ENCODE data around the gene SCAF1.

SCAF1 gene

GRCh38 chr19:49704888-49705642 is 63.1 kb downstream of the SCAF1 start:
- TF ChIP-seq SUZ12 (IDR thresholded peaks at IDR 0.05; ENCODE audit: extremely low read depth, insufficient read depth, insufficient read length) (no peak), ZNF274 (IDR thresholded peaks at IDR 0.05; ENCODE audit: low read depth, low read length) (no peak), YY1 (IDR thresholded peaks at IDR 0.05; ENCODE audit: insufficient read depth, insufficient read length) (no peak)
- Histone ChIP-seq H3K4me1 (ENCODE audit: insufficient read depth, insufficient read length) (peaks cover 3% of the 10 kb centered on the region), H3K36me3 (ENCODE audit: insufficient read depth, insufficient read length, low read length) (no peaks in the 10 kb centered on the region), H3K4me3 (ENCODE audit: insufficient read length, low read depth) (no peak overlapping the region), H3K9me3 (ENCODE audit: insufficient read depth, low read length) (no peaks in the 10 kb centered on the region), H3K9ac (ENCODE audit: insufficient read length, low read depth) (no peak overlapping the region), H3K27me3 (ENCODE audit: insufficient read depth, insufficient read length) (no peaks in the 10 kb centered on the region)
- no peak for DNase-seq (ENCODE audit: low read depth, low spot score)

GRCh38 chr19:49705919-49706318 is 63.9 kb downstream of the SCAF1 start:
- H3K27me3 ChIP-seq (ENCODE audit: insufficient read depth, insufficient read length), result no peaks in the 10 kb centered on the region
- no peak for TF ChIP-seq YY1 (IDR thresholded peaks at IDR 0.05; ENCODE audit: insufficient read depth, insufficient read length)
- no peak for TF ChIP-seq SUZ12 (IDR thresholded peaks at IDR 0.05; ENCODE audit: extremely low read depth, insufficient read depth, insufficient read length)
- TF ChIP-seq ZNF274 (IDR thresholded peaks at IDR 0.05; ENCODE audit: low read depth, low read length), result no peak

More at GRCh38 chr19:49705919-49706318, 63.9 kb downstream of the SCAF1 start:
- H3K36me3 ChIP-seq (ENCODE audit: insufficient read depth, insufficient read length, low read length), result no peaks in the 10 kb centered on the region
- H3K9me3 ChIP-seq (ENCODE audit: insufficient read depth, low read length), result no peaks in the 10 kb centered on the region
- H3K4me3 ChIP-seq (ENCODE audit: insufficient read length, low read depth), result no peak overlapping the region
- no peak for DNase-seq (ENCODE audit: low read depth, low spot score)
- no peaks in the 10 kb centered on the region for H3K4me1 ChIP-seq (ENCODE audit: insufficient read depth, insufficient read length)
- H3K9ac ChIP-seq (ENCODE audit: insufficient read length, low read depth), result no peak overlapping the region

Measured in NT2/D1 (cell line).